Activated B cell treated with CpG ODN at 0.5 μM for 24 hours (primary cell): Measurements from ENCODE around the gene MLN. TPM values are rescaled to one million over a fixed set of nuclear protein-coding genes. Genes with fewer than 3 reads are reported as not detected.

Source experiments
- ATAC-seq: fragments of 200-7000 bp; cut with Tn5 transposase; one replicate; pipeline ENCODE4 v1.10.0; 2021; ENCODE audit warnings: low read depth, mild to moderate bottlenecking, moderate library complexity
- CTCF ChIA-PET: fragments of 350-600 bp; sonication (Branson Sonifier 250); formaldehyde crosslinking; loops from one replicate; lab custom pipeline; 2021; ENCODE audit warnings: antibody characterized with exemption; lab: Charles Lee
- POLR2A ChIA-PET: fragments of 350-600 bp; sonication (Branson Sonifier 250); formaldehyde crosslinking; loops from one replicate; lab custom pipeline; 2021; ENCODE audit warnings: antibody characterized with exemption; lab: Charles Lee
- DNase-seq: peaks from one replicate; pipeline ENCODE4 v3.0.0; 2022
- H3K27ac Mint-ChIP-seq: one replicate; pipeline ENCODE4 v1.8.0; 2020; ENCODE audit warnings: mixed read lengths
- H3K27me3 Mint-ChIP-seq: one replicate; pipeline ENCODE4 v1.8.0; 2021; ENCODE audit warnings: mixed read lengths
- H3K36me3 Mint-ChIP-seq: one replicate; pipeline ENCODE4 v1.8.0; 2021; ENCODE audit warnings: low read depth, mixed read lengths
- H3K4me1 Mint-ChIP-seq: one replicate; pipeline ENCODE4 v1.8.0; 2021; ENCODE audit warnings: mixed read lengths
- H3K4me3 Mint-ChIP-seq: one replicate; pipeline ENCODE4 v1.8.0; 2020; ENCODE audit warnings: mild to moderate bottlenecking, mixed read lengths
- H3K9me3 Mint-ChIP-seq: one replicate; pipeline ENCODE4 v1.8.0; 2020; ENCODE audit warnings: mixed read lengths
- intact Hi-C: fragments of 100-400 bp; cut with micrococcal nuclease; formaldehyde crosslinking; loops from one replicate; pipeline ENCODE4 v1.15.1; 2024
- total RNA-seq: library from RNA; stranded (reverse); gene quantifications from 2 replicates; pipeline ENCODE4 v1.2.3, GENCODE V29; 2022
- TF ChIP-seq, protein P1 (sequence below): fragments of 200-600 bp; IDR thresholded peaks from one replicate; pipeline ENCODE4 v1.8.0; 2022; ENCODE audit warnings: antibody characterized with exemption, mild to moderate bottlenecking

Gene MLN
- total RNA-seq, 1 donor from 2014 or later = not detected

DNA sequence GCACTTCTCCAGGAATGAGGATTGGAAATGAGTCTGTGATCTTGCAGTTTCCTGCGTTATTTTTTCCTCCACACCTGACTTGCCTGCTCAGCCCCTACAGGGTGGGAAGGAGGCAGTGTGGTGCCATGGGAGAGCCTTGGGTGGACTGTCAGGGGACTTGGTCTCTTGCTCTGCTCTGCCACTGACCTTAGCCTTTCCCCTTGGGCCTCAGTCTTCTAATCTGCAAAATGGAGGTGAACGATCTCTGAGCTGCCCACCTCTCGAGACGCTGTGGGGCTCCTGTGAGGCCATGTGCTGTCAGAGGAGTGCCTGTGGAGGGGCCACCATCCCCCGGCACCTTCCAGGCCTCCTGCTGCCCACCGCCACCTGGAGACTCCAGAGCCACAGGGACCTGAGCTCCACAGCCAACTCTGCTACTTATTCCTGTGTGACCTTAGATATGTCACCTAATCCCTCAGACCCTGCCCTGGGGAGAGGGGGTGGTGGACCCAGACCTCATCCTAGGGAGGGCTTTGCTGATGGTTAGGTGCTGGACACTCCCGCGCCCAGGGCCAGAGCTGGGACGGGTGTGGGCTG is 45.8 kb upstream of the MLN start:
- ATAC-seq (no peak), DNase-seq (no peak)
- intact Hi-C loops = no loop called here
- H3K9me3 Mint-ChIP-seq = no peaks in the 10 kb centered on the region
- H3K27me3 Mint-ChIP-seq = peaks cover 30% of the 10 kb centered on the region
- H3K4me3 Mint-ChIP-seq = no peak overlapping the region
- H3K36me3 Mint-ChIP-seq = no peaks in the 10 kb centered on the region
- CTCF ChIA-PET = no interaction called here
- POLR2A ChIA-PET = no interaction called here
- H3K4me1 Mint-ChIP-seq = no peaks in the 10 kb centered on the region
- H3K27ac Mint-ChIP-seq = no peak overlapping the region
- TF ChIP-seq, protein P1, sequence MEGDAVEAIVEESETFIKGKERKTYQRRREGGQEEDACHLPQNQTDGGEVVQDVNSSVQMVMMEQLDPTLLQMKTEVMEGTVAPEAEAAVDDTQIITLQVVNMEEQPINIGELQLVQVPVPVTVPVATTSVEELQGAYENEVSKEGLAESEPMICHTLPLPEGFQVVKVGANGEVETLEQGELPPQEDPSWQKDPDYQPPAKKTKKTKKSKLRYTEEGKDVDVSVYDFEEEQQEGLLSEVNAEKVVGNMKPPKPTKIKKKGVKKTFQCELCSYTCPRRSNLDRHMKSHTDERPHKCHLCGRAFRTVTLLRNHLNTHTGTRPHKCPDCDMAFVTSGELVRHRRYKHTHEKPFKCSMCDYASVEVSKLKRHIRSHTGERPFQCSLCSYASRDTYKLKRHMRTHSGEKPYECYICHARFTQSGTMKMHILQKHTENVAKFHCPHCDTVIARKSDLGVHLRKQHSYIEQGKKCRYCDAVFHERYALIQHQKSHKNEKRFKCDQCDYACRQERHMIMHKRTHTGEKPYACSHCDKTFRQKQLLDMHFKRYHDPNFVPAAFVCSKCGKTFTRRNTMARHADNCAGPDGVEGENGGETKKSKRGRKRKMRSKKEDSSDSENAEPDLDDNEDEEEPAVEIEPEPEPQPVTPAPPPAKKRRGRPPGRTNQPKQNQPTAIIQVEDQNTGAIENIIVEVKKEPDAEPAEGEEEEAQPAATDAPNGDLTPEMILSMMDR = no peak

- CTCF ChIA-PET = no interaction called here
- ATAC-seq (no peak), DNase-seq (no peak)
- no peaks in the 10 kb centered on the region for H3K4me1 Mint-ChIP-seq
- intact Hi-C loops = no loop called here
- no peak overlapping the region for H3K4me3 Mint-ChIP-seq
- H3K36me3 Mint-ChIP-seq = no peaks in the 10 kb centered on the region
- no peaks in the 10 kb centered on the region for H3K9me3 Mint-ChIP-seq
- peaks cover 24% of the 10 kb centered on the region for H3K27me3 Mint-ChIP-seq
- no peak overlapping the region for H3K27ac Mint-ChIP-seq
- POLR2A ChIA-PET = no interaction called here
- TF ChIP-seq, protein P1 = no peak
Measured at GRCh38 chr6:33848484-33848883, 44.7 kb upstream of the MLN start.

DNA sequence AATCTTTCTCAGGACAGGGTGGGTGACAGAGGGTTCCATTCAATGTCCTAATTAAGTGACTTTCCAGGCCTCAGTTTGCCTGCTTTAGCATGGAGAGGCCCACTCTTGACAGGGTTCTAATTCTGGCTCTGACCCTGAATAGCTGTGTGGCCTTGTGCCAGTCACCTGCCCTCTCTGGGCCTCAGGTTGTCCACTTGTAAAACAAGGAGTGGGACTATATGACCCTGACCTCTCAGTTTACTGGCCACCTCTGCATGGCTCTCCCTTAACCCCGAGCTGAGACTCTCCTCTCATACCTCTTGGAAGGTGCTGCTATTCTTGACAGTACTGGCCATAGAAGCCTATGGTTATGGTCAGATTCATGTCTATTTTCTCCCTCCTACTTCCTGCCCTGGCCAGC is 44.1 kb upstream of the MLN start:
- Mint-ChIP-seq H3K4me1 (no peaks in the 10 kb centered on the region), H3K9me3 (no peaks in the 10 kb centered on the region), H3K27ac (no peak overlapping the region), H3K27me3 (peaks cover 21% of the 10 kb centered on the region), H3K4me3 (no peak overlapping the region), H3K36me3 (no peaks in the 10 kb centered on the region)
- intact Hi-C loops = no loop called here
- TF ChIP-seq, protein P1 = no peak
- ChIA-PET CTCF (no interaction called here), POLR2A (no interaction called here)
- DNase-seq (no peak), ATAC-seq (no peak)

- no peaks in the 10 kb centered on the region for H3K36me3 Mint-ChIP-seq
- H3K27me3 Mint-ChIP-seq = peaks cover 19% of the 10 kb centered on the region
- DNase-seq (no peak), ATAC-seq (no peak)
- intact Hi-C loops = no loop called here
- ChIA-PET CTCF (no interaction called here), POLR2A (no interaction called here)
- no peak overlapping the region for H3K27ac Mint-ChIP-seq
- no peak overlapping the region for H3K4me3 Mint-ChIP-seq
- TF ChIP-seq, protein P1 = no peak
- no peaks in the 10 kb centered on the region for H3K9me3 Mint-ChIP-seq
- H3K4me1 Mint-ChIP-seq = no peaks in the 10 kb centered on the region
Measured at GRCh38 chr6:33847078-33847477, 43.3 kb upstream of the MLN start.

- TF ChIP-seq, protein P1 = no peak
- POLR2A ChIA-PET = no interaction called here
- intact Hi-C loops = no loop called here
- Mint-ChIP-seq H3K9me3 (no peaks in the 10 kb centered on the region), H3K4me3 (no peak overlapping the region), H3K27ac (no peak overlapping the region), H3K36me3 (no peaks in the 10 kb centered on the region), H3K27me3 (peaks cover 19% of the 10 kb centered on the region), H3K4me1 (no peaks in the 10 kb centered on the region)
- ATAC-seq = no peak
- DNase-seq = no peak
- CTCF ChIA-PET = no interaction called here
Measured at GRCh38 chr6:33846226-33846625, 42.4 kb upstream of the MLN start.
